K562 (cell line): Measurements from ENCODE around the gene MEX3C. TPM values are rescaled to one million over a fixed set of nuclear protein-coding genes. Genes with fewer than 3 reads are reported as not detected.

Experiments used
- ATAC-seq: fragments of 200-7000 bp; cut with Tn5 transposase; 3 replicates; pipeline ENCODE4 v1.9.1; 2020; ENCODE audit warnings: moderate library complexity
- BruUV-seq: library from RNA; stranded (reverse); fragments of 400-500 nt; replicated peaks from 2 replicates; lab custom pipeline; 2021; lab: Mats Ljungman, UMichigan
- CTCF ChIA-PET: fragments of 300-600 bp; formaldehyde crosslinking; extraction: SDS; loops from one replicate; lab custom pipeline; 2021; ENCODE audit warnings: low intra/inter-chr PET ratio; lab: Yijun Ruan, JAX
- POLR2A ChIA-PET: fragments of 300-600, 350-650 bp; sonication (Branson Sonifier 250); formaldehyde crosslinking; extraction: SDS; loops from one replicate; lab custom pipeline; 2021; ENCODE audit warnings: antibody characterized with exemption, inconsistent platforms; lab: Yijun Ruan, JAX
- DNase-seq, 4 experiments: peaks; one replicate each; pipeline versions ENCODE4 v3.0.0 to v3.0.0-alpha.2; 2011 to 2018; ENCODE audit warnings: low spot score in 3 of 4, mixed read lengths in 3 of 4; ENCODE audit errors: extremely low read depth in 1 of 4
- FAIRE-seq: peaks from 2 replicates; lab custom pipeline; 2011; peaks lifted over from hg19 to GRCh38; lab: Jason Lieb, UNC
- H2AFZ ChIP-seq: 2 replicates; pipeline ENCODE4 v1.6.0; 2011; ENCODE audit warnings: low read depth, low read length, control low read depth, inconsistent platforms
- H3K27ac ChIP-seq: fragments of 200-600 bp; 3 replicates; pipeline ENCODE4 v1.8.0; 2011; ENCODE audit warnings: low read depth, mild to moderate bottlenecking, control low read depth, inconsistent platforms, low read length, moderate library complexity, mixed read lengths; ENCODE audit errors: extremely low read depth
- H3K27me3 ChIP-seq, 2 experiments: fragments of 300-600 bp in 1 of 2; 2 replicates in 1 of 2; 3 replicates in 1 of 2; pipeline versions ENCODE4 v1.6.0 to v1.8.0; 2011; ENCODE audit warnings: inconsistent platforms in 2 of 2, low read length in 2 of 2, mild to moderate bottlenecking in 1 of 2, mixed read lengths in 1 of 2, moderate library complexity in 1 of 2; ENCODE audit not compliant: control insufficient read depth in 2 of 2, insufficient read depth in 2 of 2
- H3K36me3 ChIP-seq: fragments of 300-600 bp; 3 replicates; pipeline ENCODE4 v1.8.0; 2011; ENCODE audit warnings: mild to moderate bottlenecking, low read length, inconsistent platforms; ENCODE audit not compliant: control insufficient read depth, insufficient read depth
- H3K4me1 ChIP-seq, 2 experiments: fragments of 200-600 bp in 1 of 2; replicated peaks in 1 of 2; 2 replicates in 1 of 2; 3 replicates in 1 of 2; pipeline versions ENCODE4 v1.5.1 to v1.8.0; 2011; ENCODE audit warnings: inconsistent platforms in 2 of 2, low read length in 2 of 2, mild to moderate bottlenecking in 1 of 2, mixed read lengths in 1 of 2, moderate library complexity in 1 of 2; ENCODE audit not compliant: control insufficient read depth in 2 of 2, insufficient read depth in 2 of 2
- H3K4me2 ChIP-seq: 2 replicates; pipeline ENCODE4 v1.6.1; 2011; ENCODE audit warnings: low read length, control low read depth, inconsistent platforms, mixed read lengths; ENCODE audit not compliant: insufficient read depth
- H3K4me3 ChIP-seq: fragments of 200-600 bp; sonication (generic), shearing (Covaris generic); 2 replicates; pipeline ENCODE4 v1.5.1; 2016; ENCODE audit warnings: control low read depth, inconsistent platforms
- H3K79me2 ChIP-seq: fragments of 200-600 bp; 3 replicates; pipeline ENCODE4 v1.8.0; 2011; ENCODE audit warnings: low read length, inconsistent platforms; ENCODE audit not compliant: control insufficient read depth, insufficient read depth
- H3K9ac ChIP-seq, 2 experiments: 2 replicates each; pipeline versions ENCODE4 v1.6.0 to v1.6.1; 2011; ENCODE audit warnings: low read depth in 2 of 2, low read length in 2 of 2, control low read depth in 1 of 2, inconsistent platforms in 1 of 2, mild to moderate bottlenecking in 1 of 2, mixed read lengths in 1 of 2; ENCODE audit not compliant: insufficient read depth in 1 of 2
- H3K9me1 ChIP-seq: one replicate; pipeline ENCODE4 v1.6.0; 2011; ENCODE audit warnings: inconsistent platforms, mild to moderate bottlenecking, low read length, moderate library complexity; ENCODE audit not compliant: control insufficient read depth, insufficient read depth
- H3K9me3 ChIP-seq: replicated peaks from 2 replicates; pipeline ENCODE4 v1.5.1; 2011; ENCODE audit warnings: low read depth, low read length, inconsistent platforms; ENCODE audit not compliant: control insufficient read depth, insufficient read depth
- H4K20me1 ChIP-seq: replicated peaks from 2 replicates; pipeline ENCODE4 v1.6.1; 2011; ENCODE audit warnings: low read length, inconsistent platforms, mixed read lengths; ENCODE audit not compliant: control insufficient read depth, insufficient read depth
- BCLAF1 ChIP-seq, 2 experiments: fragments of 450-650 bp in 1 of 2; IDR thresholded peaks; 2 replicates each; pipeline ENCODE4 v1.6.1; 2011 to 2017; ENCODE audit warnings: low read depth in 2 of 2, antibody characterized with exemption in 1 of 2, borderline replicate concordance in 1 of 2, low read length in 1 of 2, mild to moderate bottlenecking in 1 of 2, mixed read lengths in 1 of 2; ENCODE audit not compliant: control insufficient read depth in 1 of 2
- ESRRB ChIP-seq: fragments of 250-450 bp; sonication (Bioruptor Pico); IDR thresholded peaks from 2 replicates; pipeline ENCODE4 v1.5.0; 2020; ENCODE audit warnings: mild to moderate bottlenecking, moderate library complexity, borderline replicate concordance
- JUND ChIP-seq, 2 experiments: IDR thresholded peaks; 2 replicates in 1 of 2; 3 replicates in 1 of 2; pipeline ENCODE4 v1.6.1; 2011; ENCODE audit warnings: borderline replicate concordance in 2 of 2, low read depth in 2 of 2, low read length in 2 of 2, improper control_type of control experiment in 1 of 2, missing biosample characterization in 1 of 2, missing genetic modification characterization in 1 of 2, missing genetic modification reagents in 1 of 2
- LCOR ChIP-seq: sonication (generic); formaldehyde crosslinking; IDR thresholded peaks from 2 replicates; pipeline ENCODE4 v1.8.0; 2022; ENCODE audit warnings: mild to moderate bottlenecking, missing genetic modification reagents
- MAZ ChIP-seq, 2 experiments: fragments of 450-650 bp in 1 of 2; sonication (generic) in 1 of 2; formaldehyde crosslinking; IDR thresholded peaks in 1 of 2; conservative IDR thresholded peaks in 1 of 2; 2 replicates each; pipeline versions ENCODE4 v1.4.0 to v1.5.0; 2020; ENCODE audit warnings: mild to moderate bottlenecking in 1 of 2, missing genetic modification reagents in 1 of 2
- MIER1 ChIP-seq: fragments of 450-650 bp; IDR thresholded peaks from 2 replicates; pipeline ENCODE4 v1.6.1; 2016; ENCODE audit warnings: antibody characterized with exemption, mild to moderate bottlenecking, low read depth
- SMC3 ChIP-seq: conservative IDR thresholded peaks from 2 replicates; pipeline ENCODE4 v1.6.1; 2011; ENCODE audit warnings: low read depth, low read length, improper control_type of control experiment; ENCODE audit not compliant: insufficient read depth
- ZFX ChIP-seq: sonication (generic); formaldehyde crosslinking; IDR thresholded peaks from 2 replicates; pipeline ENCODE4 v1.8.0; 2022; ENCODE audit warnings: mild to moderate bottlenecking, missing genetic modification reagents, moderate library complexity
- WGBS: fragments of 100-300 bp; shearing (Covaris generic); methylation state at CpG from one replicate; pipeline ENCODE4 v1.1.6; 2016; ENCODE audit warnings: low coverage, mixed read lengths; ENCODE audit not compliant: insufficient coverage; ENCODE audit errors: missing lambda C conversion rate; 5-methylcytosine and 5-hydroxymethylcytosine counted together
- in situ Hi-C: fragments of 300-500 bp; cut with MboI; formaldehyde crosslinking; loops from 4 replicates; pipeline ENCODE4 v1.15.0; 2018; ENCODE audit warnings: inconsistent platforms, mixed read lengths
- intact Hi-C: fragments of 100-400 bp; cut with micrococcal nuclease; formaldehyde crosslinking; loops from 2 replicates; pipeline ENCODE4 v1.14.2; 2022
- polyA plus RNA-seq, 8 experiments: library from polyadenylated mRNA; depleted of rRNA in 4 of 8; stranded (reverse) in 5 of 8; unstranded in 3 of 8; fragments of >200 nt; fragmentation: Nextera tagmentation in 2 of 8; fragmentation: Illumina TruSeq in 1 of 8; extraction: Ambion mirVana in 2 of 8; extraction: Trizol in 1 of 8; gene quantifications; 2 replicates each; pipeline versions ENCODE4 v1.2.1 to v1.2.3, GENCODE V29; 2011 to 2014; ENCODE audit warnings: inconsistent platforms in 1 of 8, missing spikeins in 1 of 8
- total RNA-seq, 7 experiments: library from RNA; depleted of rRNA in 6 of 7; stranded (reverse); fragments of >200 nt in 6 of 7; fragmentation: Illumina TruSeq in 2 of 7; extraction: Trizol in 2 of 7; gene quantifications; 2 replicates each; pipeline versions ENCODE4 v1.2.1 to v1.2.3, GENCODE V29; 2011 to 2021; ENCODE audit warnings: low replicate concordance in 1 of 7
- TF ChIP-seq, protein P1 (sequence below), 2 experiments: fragments of 450-650 bp; IDR thresholded peaks; 2 replicates each; pipeline ENCODE4 v1.6.1; 2018; ENCODE audit warnings: mild to moderate bottlenecking in 2 of 2, low read depth in 1 of 2; ENCODE audit not compliant: partially characterized antibody in 2 of 2

The MEX3C gene
- total and polyA plus RNA-seq, 9 of the 15 experiments (the other 6 are each of a cell fraction or from before 2014, with no cell fraction given): 2.4 to 14.2 (median 10.6) TPM

- TF ChIP-seq ZFX: peak; percentile 28; the same call in 1 of the 2 replicates
- TF ChIP-seq MIER1: no peak
- TF ChIP-seq ESRRB (CRISPR knock-in tag): no peak
Observed at GRCh38 chr18:51196118-51196810, 1.2 kb downstream of the MEX3C start (continued).

DNA sequence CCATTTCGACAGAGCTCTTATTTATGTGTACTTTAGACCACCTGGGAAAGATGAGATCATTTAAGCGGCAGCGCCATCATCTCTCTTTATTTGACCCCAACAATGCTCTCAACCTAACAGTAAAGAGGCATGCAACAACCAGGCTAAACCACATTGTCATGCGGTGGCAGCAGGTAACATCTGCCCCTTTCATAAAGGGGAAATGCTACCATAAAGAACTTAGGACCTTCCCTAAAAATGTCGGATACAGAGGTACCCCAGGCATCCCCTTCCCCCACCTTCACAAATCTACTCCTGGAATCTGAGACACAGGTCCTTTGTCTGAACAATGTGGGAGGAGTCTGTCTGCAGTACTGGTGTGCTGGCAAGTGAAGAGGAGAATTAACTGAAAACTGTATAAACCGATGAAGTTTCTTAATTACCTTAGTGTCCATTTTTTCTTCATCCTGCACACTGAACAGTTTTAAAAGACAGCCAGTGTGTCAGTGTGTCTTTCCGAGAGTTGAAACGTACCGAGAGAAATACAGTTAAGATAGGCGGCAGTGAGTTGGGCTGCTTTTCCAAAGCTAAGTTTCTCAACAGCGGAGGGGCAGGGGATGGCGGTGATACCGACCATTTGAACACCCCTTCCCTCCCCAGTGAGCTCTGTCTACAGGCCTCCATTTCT, 1.9 kb downstream of the MEX3C start:
- Histone ChIP-seq H3K36me3 (peaks cover 4% of the 10 kb centered on the region; the same call in 1 of the 3 replicates), H3K9ac (peak overlapping the region; percentile 79 to 95), H3K27ac (peak overlapping the region; percentile 73), H3K9me3 (no peaks in the 10 kb centered on the region), H3K4me3 (peak overlapping the region; percentile 78), H2AFZ (peak overlapping the region; percentile 75; the same call in 1 of the 2 replicates), H3K9me1 (peaks cover 3% of the 10 kb centered on the region), H3K4me2 (peak overlapping the region; percentile 89), H4K20me1 (no peaks in the 10 kb centered on the region; the same call in 1 of the 2 replicates), H3K27me3 (no peaks in the 10 kb centered on the region), H3K79me2 (peaks cover 62% of the 10 kb centered on the region), H3K4me1 (peaks cover 12 to 19% of the 10 kb centered on the region in 2 experiments; a peak in 4 of 5 replicates)
- WGBS: 2% methylated on average over 8 of the region's 13 CpGs
- DNase-seq: peak in 3 of 4 experiments; percentile 6 to 44 (median 7)
- POLR2A ChIA-PET: interaction anchor here (0.6 to 7.9 kb wide), 9 partner anchors 10 to 168 kb away, joined by 3 to 43 read pairs (median 3); partner anchors contain the start of gene SMAD4
- in situ Hi-C loops: no loop called here
- FAIRE-seq: peak; percentile 51
- intact Hi-C loops: no loop called here
- TSS peak; percentile 35 for BruUV-seq
- CTCF ChIA-PET: no interaction called here
- no peak for ATAC-seq
- 0 out of 4 replicates have a peak, but pooled peaks of 1 of the 2 experiments have one; percentile 23 for TF ChIP-seq MAZ (CRISPR knock-in tag; conservative IDR thresholded peaks at IDR 0.05 in 1 of 2, IDR thresholded peaks at IDR 0.05 in 1 of 2)
- no peak for TF ChIP-seq JUND (IDR thresholded peaks at IDR 0.05; ENCODE audit: borderline replicate concordance, low read depth, low read length)
- TF ChIP-seq JUND (tag; IDR thresholded peaks at IDR 0.05; ENCODE audit: borderline replicate concordance, low read depth, low read length): peak; percentile 5; the same call in 1 of the 3 replicates
- TF ChIP-seq, protein P1, sequence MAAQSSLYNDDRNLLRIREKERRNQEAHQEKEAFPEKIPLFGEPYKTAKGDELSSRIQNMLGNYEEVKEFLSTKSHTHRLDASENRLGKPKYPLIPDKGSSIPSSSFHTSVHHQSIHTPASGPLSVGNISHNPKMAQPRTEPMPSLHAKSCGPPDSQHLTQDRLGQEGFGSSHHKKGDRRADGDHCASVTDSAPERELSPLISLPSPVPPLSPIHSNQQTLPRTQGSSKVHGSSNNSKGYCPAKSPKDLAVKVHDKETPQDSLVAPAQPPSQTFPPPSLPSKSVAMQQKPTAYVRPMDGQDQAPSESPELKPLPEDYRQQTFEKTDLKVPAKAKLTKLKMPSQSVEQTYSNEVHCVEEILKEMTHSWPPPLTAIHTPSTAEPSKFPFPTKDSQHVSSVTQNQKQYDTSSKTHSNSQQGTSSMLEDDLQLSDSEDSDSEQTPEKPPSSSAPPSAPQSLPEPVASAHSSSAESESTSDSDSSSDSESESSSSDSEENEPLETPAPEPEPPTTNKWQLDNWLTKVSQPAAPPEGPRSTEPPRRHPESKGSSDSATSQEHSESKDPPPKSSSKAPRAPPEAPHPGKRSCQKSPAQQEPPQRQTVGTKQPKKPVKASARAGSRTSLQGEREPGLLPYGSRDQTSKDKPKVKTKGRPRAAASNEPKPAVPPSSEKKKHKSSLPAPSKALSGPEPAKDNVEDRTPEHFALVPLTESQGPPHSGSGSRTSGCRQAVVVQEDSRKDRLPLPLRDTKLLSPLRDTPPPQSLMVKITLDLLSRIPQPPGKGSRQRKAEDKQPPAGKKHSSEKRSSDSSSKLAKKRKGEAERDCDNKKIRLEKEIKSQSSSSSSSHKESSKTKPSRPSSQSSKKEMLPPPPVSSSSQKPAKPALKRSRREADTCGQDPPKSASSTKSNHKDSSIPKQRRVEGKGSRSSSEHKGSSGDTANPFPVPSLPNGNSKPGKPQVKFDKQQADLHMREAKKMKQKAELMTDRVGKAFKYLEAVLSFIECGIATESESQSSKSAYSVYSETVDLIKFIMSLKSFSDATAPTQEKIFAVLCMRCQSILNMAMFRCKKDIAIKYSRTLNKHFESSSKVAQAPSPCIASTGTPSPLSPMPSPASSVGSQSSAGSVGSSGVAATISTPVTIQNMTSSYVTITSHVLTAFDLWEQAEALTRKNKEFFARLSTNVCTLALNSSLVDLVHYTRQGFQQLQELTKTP (IDR thresholded peaks at IDR 0.05; ENCODE audit: low read depth in 1 of 2, partially characterized antibody in 2 of 2): no peak
- TF ChIP-seq BCLAF1 (IDR thresholded peaks at IDR 0.05; ENCODE audit: borderline replicate concordance in 1 of 2, control insufficient read depth in 1 of 2, low read depth in 2 of 2, low read length in 1 of 2): no peak
- no peak for TF ChIP-seq LCOR (CRISPR knock-in tag)
- no peak for TF ChIP-seq SMC3
